Spleen (tissue), 7 donors: Measurements from ENCODE around the gene DPT.

ENCODE experiments used
- CTCF ChIP-seq, 11 experiments: fragments of 200-600 bp in 7 of 11; fragments of 450-650 bp in 4 of 11; sonication (generic) in 4 of 11; IDR thresholded peaks in 8 of 11; conservative IDR thresholded peaks in 3 of 11; 1 replicate in 7 of 11; 2 replicates in 4 of 11; pipeline versions ENCODE4 v1.4.0 to v1.8.0; 2016 to 2021; ENCODE audit warnings: antibody characterized with exemption in 11 of 11, inconsistent platforms in 4 of 11, mild to moderate bottlenecking in 1 of 11
- POLR2AphosphoS5 ChIP-seq, 3 donors: sonication (generic); formaldehyde crosslinking; IDR thresholded peaks; one replicate each; pipeline ENCODE4 v1.5.1; 2017; ENCODE audit warnings: antibody characterized with exemption in 3 of 3
- donor health status: DM: no; HTN: no; CAD: no; lungs with moderate emphysema.
- donor health status: DM: no; HTN: no; CAD: no.
- donor health status: DM: no; HTN: no; CAD: no.

GRCh38 chr1:168731244-168731953 is 2.4 kb upstream of the DPT start:
- TF ChIP-seq CTCF (IDR thresholded peaks at IDR 0.05 in 8 of 11, conservative IDR thresholded peaks at IDR 0.05 in 3 of 11): no peak
- no peak for TF ChIP-seq POLR2AphosphoS5 (IDR thresholded peaks at IDR 0.05)
